ACC112 (cell line): ENCODE measurements around the gene MCC.

ENCODE experiments used
- H2AFZ ChIP-seq: fragments of 200-600 bp; sonication (generic); one replicate; pipeline ENCODE4 v1.6.0; 2017; ENCODE audit warnings: antibody characterized with exemption, low read length; ENCODE audit not compliant: unreplicated experiment
- H3K27ac ChIP-seq: fragments of 200-600 bp; sonication (generic); 2 replicates; pipeline ENCODE4 v1.5.1; 2014; ENCODE audit warnings: low read depth, mild to moderate bottlenecking, antibody characterized with exemption, low read length, moderate library complexity
- H3K27me3 ChIP-seq: fragments of 200-600 bp; sonication (generic); 2 replicates; pipeline ENCODE4 v1.6.1; 2014; ENCODE audit warnings: mild to moderate bottlenecking, antibody characterized with exemption, low read length, moderate library complexity, mixed read lengths; ENCODE audit not compliant: insufficient read depth
- H3K36me3 ChIP-seq: fragments of 200-600 bp; sonication (generic); 2 replicates; pipeline ENCODE4 v1.6.1; 2016; ENCODE audit warnings: mild to moderate bottlenecking, antibody characterized with exemption, low read length, moderate library complexity, mixed read lengths; ENCODE audit not compliant: insufficient read depth
- H3K4me1 ChIP-seq: fragments of 200-600 bp; sonication (generic); one replicate; pipeline ENCODE4 v1.6.1; 2016; ENCODE audit warnings: low read length, mixed read lengths; ENCODE audit not compliant: insufficient read depth, unreplicated experiment, control insufficient read depth
- H3K4me3 ChIP-seq: fragments of 200-600 bp; sonication (generic); 2 replicates; pipeline ENCODE4 v1.5.1; 2014; ENCODE audit warnings: mild to moderate bottlenecking, low read depth, low read length
- H3K79me2 ChIP-seq: fragments of 200-600 bp; sonication (generic); one replicate; pipeline ENCODE4 v1.6.0; 2016; ENCODE audit warnings: low read length; ENCODE audit not compliant: control insufficient read depth, unreplicated experiment, insufficient read depth

The MCC gene

GRCh38 chr5:113276001-113276400, 212.3 kb downstream of the MCC start:
- Histone ChIP-seq H3K79me2 (peaks cover 2% of the 10 kb centered on the region), H3K4me1 (peaks cover 7% of the 10 kb centered on the region), H3K4me3 (no peak overlapping the region), H2AFZ (no peak overlapping the region), H3K27me3 (no peaks in the 10 kb centered on the region), H3K36me3 (no peaks in the 10 kb centered on the region), H3K27ac (no peak overlapping the region)

- no peak overlapping the region for H2AFZ ChIP-seq
- H3K27me3 ChIP-seq = no peaks in the 10 kb centered on the region
- H3K27ac ChIP-seq = no peak overlapping the region
- H3K4me3 ChIP-seq = no peak overlapping the region
- H3K4me1 ChIP-seq = peaks cover 8% of the 10 kb centered on the region
- H3K36me3 ChIP-seq = no peaks in the 10 kb centered on the region
- H3K79me2 ChIP-seq = peaks cover 2% of the 10 kb centered on the region
These were observed 213.3 kb downstream of the MCC start for GRCh38 chr5:113274836-113275414.

GRCh38 chr5:113273948-113274347, 214.3 kb downstream of the MCC start:
- Histone ChIP-seq H3K27ac (no peak overlapping the region), H2AFZ (no peak overlapping the region), H3K4me1 (peaks cover 8% of the 10 kb centered on the region), H3K27me3 (no peaks in the 10 kb centered on the region), H3K4me3 (no peak overlapping the region), H3K36me3 (no peaks in the 10 kb centered on the region), H3K79me2 (peaks cover 2% of the 10 kb centered on the region)

DNA sequence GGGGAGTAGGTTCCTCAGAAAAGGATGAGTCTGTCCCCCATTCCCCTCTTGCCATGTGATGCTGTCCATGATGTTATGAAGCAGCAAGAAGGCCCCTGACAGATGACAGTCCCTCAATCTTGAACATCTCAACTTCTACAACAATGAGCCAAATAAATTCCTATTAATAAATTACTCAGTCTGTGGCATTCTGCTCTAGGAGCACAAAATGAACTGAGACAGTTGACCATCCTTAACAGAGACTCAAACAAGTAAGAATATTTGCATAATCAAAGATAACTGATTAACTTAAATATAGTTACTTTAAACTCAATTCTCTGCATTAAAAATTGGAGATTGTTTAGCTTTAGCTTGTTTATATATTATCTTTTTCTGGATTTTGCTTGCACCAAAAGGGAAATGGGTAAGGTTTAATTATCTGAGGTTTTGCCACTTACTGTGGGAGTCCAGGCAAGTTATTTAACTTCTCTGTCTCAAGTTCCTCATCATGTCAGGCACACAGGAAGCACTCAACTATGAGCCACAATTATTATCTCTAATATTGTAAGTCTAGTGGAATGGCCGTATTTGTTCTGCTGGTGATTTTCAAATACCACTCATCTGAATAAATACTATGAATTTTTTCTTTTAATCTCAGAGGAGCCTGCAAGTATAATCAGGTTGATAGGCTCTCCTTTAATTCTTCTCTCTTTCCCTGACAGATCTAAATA, 216.4 kb downstream of the MCC start:
- H2AFZ ChIP-seq = no peak overlapping the region
- no peaks in the 10 kb centered on the region for H3K27me3 ChIP-seq
- peaks cover 8% of the 10 kb centered on the region for H3K4me1 ChIP-seq
- H3K4me3 ChIP-seq = no peak overlapping the region
- no peaks in the 10 kb centered on the region for H3K36me3 ChIP-seq
- no peaks in the 10 kb centered on the region for H3K79me2 ChIP-seq
- H3K27ac ChIP-seq = peak overlapping the region; percentile 49

GRCh38 chr5:113271015-113271414, 217.2 kb downstream of the MCC start:
- H3K36me3 ChIP-seq = no peaks in the 10 kb centered on the region
- no peaks in the 10 kb centered on the region for H3K79me2 ChIP-seq
- H3K27me3 ChIP-seq = no peaks in the 10 kb centered on the region
- H3K27ac ChIP-seq = peak overlapping the region; percentile 49
- no peak overlapping the region for H2AFZ ChIP-seq
- peaks cover 8% of the 10 kb centered on the region for H3K4me1 ChIP-seq
- no peak overlapping the region for H3K4me3 ChIP-seq

DNA sequence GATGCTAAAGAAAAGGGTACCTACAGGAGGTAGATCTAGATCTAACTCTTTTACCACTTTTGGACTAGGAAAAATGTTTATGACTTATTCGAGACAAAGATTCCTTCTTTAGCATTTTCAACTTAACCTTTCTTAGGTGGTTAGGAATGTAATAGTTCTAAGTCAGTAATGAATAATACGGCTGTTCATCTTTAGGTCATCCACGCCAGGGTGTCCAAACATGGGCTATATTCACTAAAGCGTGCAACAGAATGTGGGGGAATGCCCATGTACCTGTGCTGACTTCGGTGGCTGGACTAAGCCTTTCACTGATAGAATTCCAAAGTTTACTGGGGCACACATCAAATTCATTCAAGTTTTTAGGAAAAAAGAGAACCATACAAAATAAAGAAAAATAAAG, 218.2 kb downstream of the MCC start:
- Histone ChIP-seq H3K79me2 (no peaks in the 10 kb centered on the region), H2AFZ (no peak overlapping the region), H3K4me3 (no peak overlapping the region), H3K27me3 (no peaks in the 10 kb centered on the region), H3K27ac (no peak overlapping the region), H3K4me1 (peaks cover 8% of the 10 kb centered on the region), H3K36me3 (no peaks in the 10 kb centered on the region)

- peaks cover 8% of the 10 kb centered on the region for H3K4me1 ChIP-seq
- H3K79me2 ChIP-seq = no peaks in the 10 kb centered on the region
- no peak overlapping the region for H3K27ac ChIP-seq
- no peaks in the 10 kb centered on the region for H3K27me3 ChIP-seq
- H2AFZ ChIP-seq = no peak overlapping the region
- H3K36me3 ChIP-seq = no peaks in the 10 kb centered on the region
- no peak overlapping the region for H3K4me3 ChIP-seq
These were observed 218.9 kb downstream of the MCC start for GRCh38 chr5:113269023-113269997.

GRCh38 chr5:113268232-113268631, 220.0 kb downstream of the MCC start:
- H3K27ac ChIP-seq = no peak overlapping the region
- no peaks in the 10 kb centered on the region for H3K36me3 ChIP-seq
- H3K27me3 ChIP-seq = no peaks in the 10 kb centered on the region
- no peak overlapping the region for H2AFZ ChIP-seq
- H3K4me1 ChIP-seq = peaks cover 8% of the 10 kb centered on the region
- H3K79me2 ChIP-seq = no peaks in the 10 kb centered on the region
- no peak overlapping the region for H3K4me3 ChIP-seq

GRCh38 chr5:113267361-113267900, 220.8 kb downstream of the MCC start:
- Histone ChIP-seq H3K27ac (no peak overlapping the region), H3K79me2 (no peaks in the 10 kb centered on the region), H2AFZ (no peak overlapping the region), H3K4me3 (no peak overlapping the region), H3K27me3 (no peaks in the 10 kb centered on the region), H3K4me1 (peaks cover 8% of the 10 kb centered on the region), H3K36me3 (no peaks in the 10 kb centered on the region)

DNA sequence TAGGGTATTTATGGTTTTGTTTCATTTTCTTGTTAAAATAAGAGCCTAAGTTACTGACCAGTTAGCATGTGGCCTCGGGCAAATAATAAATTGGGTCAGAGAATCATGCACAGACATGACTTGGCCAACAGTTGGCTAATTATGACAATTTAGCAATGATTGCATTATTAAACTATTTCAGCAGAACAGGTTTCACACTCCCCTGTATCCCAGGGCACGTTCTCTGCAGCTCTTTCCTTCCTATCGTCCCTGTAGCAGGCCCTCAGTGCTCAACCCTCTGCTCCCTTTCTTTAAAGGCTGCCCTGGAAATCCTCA, 221.4 kb downstream of the MCC start:
- H3K4me3 ChIP-seq = no peak overlapping the region
- H3K4me1 ChIP-seq = peaks cover 8% of the 10 kb centered on the region
- H3K27ac ChIP-seq = no peak overlapping the region
- no peak overlapping the region for H2AFZ ChIP-seq
- no peaks in the 10 kb centered on the region for H3K27me3 ChIP-seq
- no peaks in the 10 kb centered on the region for H3K79me2 ChIP-seq
- no peaks in the 10 kb centered on the region for H3K36me3 ChIP-seq
